Mammary epithelial cell (primary cell): ENCODE results near the gene OR2A5.

ENCODE experiments used
- CTCF ChIP-seq, 2 donors: IDR thresholded peaks in 1 of 2; conservative IDR thresholded peaks in 1 of 2; 2 replicates each; pipeline ENCODE4 v1.5.1; 2011 to 2012; ENCODE audit warnings: inconsistent platforms in 2 of 2, low read length in 2 of 2, mild to moderate bottlenecking in 2 of 2, control low read depth in 1 of 2, low read depth in 1 of 2; ENCODE audit not compliant: insufficient read depth in 1 of 2; ENCODE audit errors: extremely low read depth in 1 of 2
- EZH2 ChIP-seq: IDR thresholded peaks from 2 replicates; pipeline ENCODE4 v1.6.1; 2012; ENCODE audit warnings: low read length, inconsistent platforms, borderline replicate concordance

GRCh38 chr7:144057954-144058353 lies 9.2 kb downstream of the OR2A5 start:
- TF ChIP-seq CTCF (conservative IDR thresholded peaks at IDR 0.05 in 1 of 2, IDR thresholded peaks at IDR 0.05 in 1 of 2; ENCODE audit: extremely low read depth in 1 of 2, insufficient read depth in 1 of 2, low read depth in 1 of 2, low read length in 2 of 2) (no peak), EZH2 (no peak)
